Measurements from ENCODE around the gene CARNS1. TPM values are rescaled to one million over a fixed set of nuclear protein-coding genes. Genes with fewer than 3 reads are reported as not detected.
A peak's percentile ranks its signal among the peaks of the same experiment; 100 is the strongest.

The CARNS1 gene
- total and polyA plus RNA-seq, 2 of the 13 experiments (the other 11 are each of a cell fraction or from before 2014, with no cell fraction given) = not detected

DNA sequence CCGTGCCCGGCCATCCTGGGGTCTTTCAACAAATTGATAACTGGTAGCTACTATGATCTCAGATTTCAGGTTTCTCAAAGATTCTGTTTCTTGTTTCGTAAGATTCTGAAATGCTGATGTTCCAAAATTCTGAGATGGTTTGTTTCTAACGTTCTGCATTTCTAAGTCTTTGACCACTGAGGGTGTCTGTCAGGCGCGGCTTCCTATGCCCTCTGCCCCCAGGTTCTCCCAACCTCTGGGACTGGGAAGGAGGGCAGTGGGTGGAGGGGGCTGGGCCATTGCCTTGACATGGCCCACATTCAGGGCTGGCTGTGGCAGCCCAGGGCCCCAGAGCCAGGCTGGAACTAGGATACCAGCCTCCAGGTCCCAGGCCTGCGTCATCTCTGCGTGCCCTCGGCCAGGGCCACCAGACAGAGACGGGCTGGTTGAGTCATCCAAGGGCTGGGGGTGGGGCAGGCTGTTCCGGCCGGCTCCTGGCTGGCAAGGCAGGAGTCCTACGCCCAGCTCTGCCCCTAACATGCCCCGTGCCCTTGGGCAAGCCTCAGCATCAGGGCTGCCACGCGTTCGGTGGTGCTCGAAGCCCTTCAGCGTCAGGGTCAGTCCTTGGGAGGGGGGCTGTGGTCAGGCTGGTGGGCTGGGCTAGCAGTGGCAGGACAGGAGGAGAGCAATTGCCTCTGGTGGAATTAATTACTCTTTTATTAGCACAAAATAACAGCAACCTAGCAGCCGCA lies 48.4 kb downstream of the CARNS1 start (continued):
- 0 out of 2 replicates have a peak, but pooled peaks have one; percentile 17 for TF ChIP-seq ZMAT3 (CRISPR knock-in tag; conservative IDR thresholded peaks at IDR 0.05)
- TF ChIP-seq GPN1 (CRISPR knock-in tag; IDR thresholded peaks at IDR 0.05; ENCODE audit: borderline replicate concordance) = no peak
- no peak for TF ChIP-seq ZNF205 (CRISPR knock-in tag; IDR thresholded peaks at IDR 0.05)
- TF ChIP-seq ZNF17 (CRISPR knock-in tag; IDR thresholded peaks at IDR 0.05) = no peak
- TF ChIP-seq HHEX (CRISPR knock-in tag; IDR thresholded peaks at IDR 0.05) = peak; percentile 17; the same call in 1 of the 2 replicates
- TF ChIP-seq HIVEP1 (CRISPR knock-in tag; IDR thresholded peaks at IDR 0.05) = peak; percentile 48; the same call in 1 of the 2 replicates
- TF ChIP-seq NCOA1 (CRISPR knock-in tag; IDR thresholded peaks at IDR 0.05) = no peak
- no peak for TF ChIP-seq ZNF207 (IDR thresholded peaks at IDR 0.05; ENCODE audit: borderline replicate concordance)
- TF ChIP-seq, protein P1, sequence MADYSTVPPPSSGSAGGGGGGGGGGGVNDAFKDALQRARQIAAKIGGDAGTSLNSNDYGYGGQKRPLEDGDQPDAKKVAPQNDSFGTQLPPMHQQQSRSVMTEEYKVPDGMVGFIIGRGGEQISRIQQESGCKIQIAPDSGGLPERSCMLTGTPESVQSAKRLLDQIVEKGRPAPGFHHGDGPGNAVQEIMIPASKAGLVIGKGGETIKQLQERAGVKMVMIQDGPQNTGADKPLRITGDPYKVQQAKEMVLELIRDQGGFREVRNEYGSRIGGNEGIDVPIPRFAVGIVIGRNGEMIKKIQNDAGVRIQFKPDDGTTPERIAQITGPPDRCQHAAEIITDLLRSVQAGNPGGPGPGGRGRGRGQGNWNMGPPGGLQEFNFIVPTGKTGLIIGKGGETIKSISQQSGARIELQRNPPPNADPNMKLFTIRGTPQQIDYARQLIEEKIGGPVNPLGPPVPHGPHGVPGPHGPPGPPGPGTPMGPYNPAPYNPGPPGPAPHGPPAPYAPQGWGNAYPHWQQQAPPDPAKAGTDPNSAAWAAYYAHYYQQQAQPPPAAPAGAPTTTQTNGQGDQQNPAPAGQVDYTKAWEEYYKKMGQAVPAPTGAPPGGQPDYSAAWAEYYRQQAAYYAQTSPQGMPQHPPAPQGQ (CRISPR knock-in tag; IDR thresholded peaks at IDR 0.05; ENCODE audit: borderline replicate concordance) = no peak
- TF ChIP-seq ZNF629 (CRISPR knock-in tag; conservative IDR thresholded peaks at IDR 0.05) = no peak
- no peak for TF ChIP-seq PAF1 (CRISPR knock-in tag; IDR thresholded peaks at IDR 0.05)
- TF ChIP-seq, protein P2, sequence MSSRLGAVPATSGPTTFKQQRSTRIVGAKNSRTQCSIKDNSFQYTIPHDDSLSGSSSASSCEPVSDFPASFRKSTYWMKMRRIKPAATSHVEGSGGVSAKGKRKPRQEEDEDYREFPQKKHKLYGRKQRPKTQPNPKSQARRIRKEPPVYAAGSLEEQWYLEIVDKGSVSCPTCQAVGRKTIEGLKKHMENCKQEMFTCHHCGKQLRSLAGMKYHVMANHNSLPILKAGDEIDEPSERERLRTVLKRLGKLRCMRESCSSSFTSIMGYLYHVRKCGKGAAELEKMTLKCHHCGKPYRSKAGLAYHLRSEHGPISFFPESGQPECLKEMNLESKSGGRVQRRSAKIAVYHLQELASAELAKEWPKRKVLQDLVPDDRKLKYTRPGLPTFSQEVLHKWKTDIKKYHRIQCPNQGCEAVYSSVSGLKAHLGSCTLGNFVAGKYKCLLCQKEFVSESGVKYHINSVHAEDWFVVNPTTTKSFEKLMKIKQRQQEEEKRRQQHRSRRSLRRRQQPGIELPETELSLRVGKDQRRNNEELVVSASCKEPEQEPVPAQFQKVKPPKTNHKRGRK (CRISPR knock-in tag; IDR thresholded peaks at IDR 0.05) = no peak
- no peak for TF ChIP-seq ADNP (CRISPR knock-in tag; IDR thresholded peaks at IDR 0.05)
- TF ChIP-seq REL (CRISPR knock-in tag; conservative IDR thresholded peaks at IDR 0.05) = no peak
- TF ChIP-seq NR2F6 (IDR thresholded peaks at IDR 0.05) = no peak
- no peak for TF ChIP-seq NR2F6 (CRISPR knock-in tag; IDR thresholded peaks at IDR 0.05)
- TF ChIP-seq, protein P3, sequence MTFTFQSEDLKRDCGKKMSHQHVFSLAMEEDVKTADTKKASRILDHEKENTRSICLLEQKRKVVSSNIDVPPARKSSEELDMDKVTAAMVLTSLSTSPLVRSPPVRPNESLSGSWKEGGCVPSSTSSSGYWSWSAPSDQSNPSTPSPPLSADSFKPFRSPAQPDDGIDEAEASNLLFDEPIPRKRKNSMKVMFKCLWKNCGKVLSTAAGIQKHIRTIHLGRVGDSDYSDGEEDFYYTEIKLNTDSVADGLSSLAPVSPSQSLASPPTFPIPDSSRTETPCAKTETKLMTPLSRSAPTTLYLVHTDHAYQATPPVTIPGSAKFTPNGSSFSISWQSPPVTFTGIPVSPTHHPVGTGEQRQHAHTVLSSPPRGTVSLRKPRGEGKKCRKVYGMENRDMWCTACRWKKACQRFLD (CRISPR knock-in tag; IDR thresholded peaks at IDR 0.05; ENCODE audit: borderline replicate concordance) = no peak
- TF ChIP-seq HNRNPK (IDR thresholded peaks at IDR 0.05; ENCODE audit: low read depth, low read length, poor library complexity, severe bottlenecking) = no peak
- TF ChIP-seq ZBTB21 (CRISPR knock-in tag; IDR thresholded peaks at IDR 0.05) = 0 out of 2 replicates have a peak, but pooled peaks have one; percentile 34
- TF ChIP-seq, protein P4, sequence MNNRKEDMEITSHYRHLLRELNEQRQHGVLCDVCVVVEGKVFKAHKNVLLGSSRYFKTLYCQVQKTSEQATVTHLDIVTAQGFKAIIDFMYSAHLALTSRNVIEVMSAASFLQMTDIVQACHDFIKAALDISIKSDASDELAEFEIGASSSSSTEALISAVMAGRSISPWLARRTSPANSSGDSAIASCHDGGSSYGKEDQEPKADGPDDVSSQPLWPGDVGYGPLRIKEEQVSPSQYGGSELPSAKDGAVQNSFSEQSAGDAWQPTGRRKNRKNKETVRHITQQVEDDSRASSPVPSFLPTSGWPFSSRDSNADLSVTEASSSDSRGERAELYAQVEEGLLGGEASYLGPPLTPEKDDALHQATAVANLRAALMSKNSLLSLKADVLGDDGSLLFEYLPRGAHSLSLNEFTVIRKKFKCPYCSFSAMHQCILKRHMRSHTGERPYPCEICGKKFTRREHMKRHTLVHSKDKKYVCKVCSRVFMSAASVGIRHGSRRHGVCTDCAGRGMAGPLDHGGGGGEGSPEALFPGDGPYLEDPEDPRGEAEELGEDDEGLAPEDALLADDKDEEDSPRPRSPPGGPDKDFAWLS (CRISPR knock-in tag; IDR thresholded peaks at IDR 0.05; ENCODE audit: borderline replicate concordance) = no peak
- TF ChIP-seq TARDBP (CRISPR knock-in tag; IDR thresholded peaks at IDR 0.05) = no peak
- no peak for TF ChIP-seq GLI4 (CRISPR knock-in tag; IDR thresholded peaks at IDR 0.05; ENCODE audit: borderline replicate concordance)
- no peak for TF ChIP-seq EED (CRISPR knock-in tag; IDR thresholded peaks at IDR 0.05)
- no peak for TF ChIP-seq ZNF124 (CRISPR knock-in tag; IDR thresholded peaks at IDR 0.05)
- TF ChIP-seq ZFP90 (CRISPR knock-in tag; IDR thresholded peaks at IDR 0.05; ENCODE audit: borderline replicate concordance) = 0 out of 2 replicates have a peak, but pooled peaks have one; percentile 8
- no peak for TF ChIP-seq EEA1 (CRISPR knock-in tag; IDR thresholded peaks at IDR 0.05; ENCODE audit: borderline replicate concordance)
